NB4 (cell line): ENCODE data around the gene CCDC51.

ENCODE experiments used
- POLR2A ChIP-seq: IDR thresholded peaks from 2 replicates; pipeline ENCODE4 v1.6.1; 2011; ENCODE audit warnings: mild to moderate bottlenecking; ENCODE audit not compliant: insufficient read length; ENCODE audit errors: extremely low read depth
- TF ChIP-seq, protein P1 (sequence below): IDR thresholded peaks from one replicate; pipeline ENCODE4 v1.5.1; 2012; ENCODE audit warnings: low read depth, low read length

DNA sequence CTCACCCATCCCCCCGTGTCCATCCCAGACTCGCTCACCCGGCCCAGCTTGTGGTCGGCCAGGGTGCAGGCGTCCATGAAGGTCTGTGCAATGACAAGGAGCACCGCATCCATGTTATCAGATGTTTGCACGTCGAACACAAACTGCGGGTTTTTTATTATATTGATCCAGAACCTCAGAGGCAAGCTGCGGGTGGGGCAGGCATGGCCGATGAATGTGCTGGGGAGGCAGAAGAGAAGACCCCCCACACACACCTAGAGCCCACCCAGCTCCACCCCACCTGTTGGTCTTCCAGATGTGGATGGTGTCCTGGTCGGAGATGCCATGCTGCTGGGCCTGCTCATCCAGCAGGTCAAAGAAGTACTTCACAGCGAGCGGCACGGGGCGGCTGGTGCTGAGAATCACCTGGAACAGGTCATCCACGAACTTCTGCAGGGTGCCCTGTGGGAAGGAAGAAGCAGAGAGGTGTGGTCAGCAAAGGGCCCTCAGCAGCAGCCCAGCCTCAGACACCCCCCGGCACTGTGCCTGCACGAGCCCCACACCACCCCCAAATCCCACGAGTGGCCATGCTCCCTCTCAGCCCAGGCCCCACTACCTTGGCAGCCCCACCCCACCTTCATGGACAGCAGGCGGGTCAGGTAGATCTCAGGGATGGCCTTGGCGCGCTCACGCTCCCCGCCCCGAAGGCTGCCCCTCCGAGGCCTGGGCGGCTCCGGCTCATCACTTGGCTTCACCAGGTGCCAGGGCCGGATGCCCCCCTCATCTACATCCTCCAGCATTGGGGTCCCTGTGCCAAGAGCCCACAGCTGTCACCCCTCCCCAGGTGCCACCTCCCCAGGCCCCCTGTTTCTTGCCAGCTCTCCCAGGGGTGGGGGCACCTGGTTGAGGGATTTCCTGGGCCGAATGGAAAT is 30.4 kb downstream of the CCDC51 start:
- TF ChIP-seq, protein P1, sequence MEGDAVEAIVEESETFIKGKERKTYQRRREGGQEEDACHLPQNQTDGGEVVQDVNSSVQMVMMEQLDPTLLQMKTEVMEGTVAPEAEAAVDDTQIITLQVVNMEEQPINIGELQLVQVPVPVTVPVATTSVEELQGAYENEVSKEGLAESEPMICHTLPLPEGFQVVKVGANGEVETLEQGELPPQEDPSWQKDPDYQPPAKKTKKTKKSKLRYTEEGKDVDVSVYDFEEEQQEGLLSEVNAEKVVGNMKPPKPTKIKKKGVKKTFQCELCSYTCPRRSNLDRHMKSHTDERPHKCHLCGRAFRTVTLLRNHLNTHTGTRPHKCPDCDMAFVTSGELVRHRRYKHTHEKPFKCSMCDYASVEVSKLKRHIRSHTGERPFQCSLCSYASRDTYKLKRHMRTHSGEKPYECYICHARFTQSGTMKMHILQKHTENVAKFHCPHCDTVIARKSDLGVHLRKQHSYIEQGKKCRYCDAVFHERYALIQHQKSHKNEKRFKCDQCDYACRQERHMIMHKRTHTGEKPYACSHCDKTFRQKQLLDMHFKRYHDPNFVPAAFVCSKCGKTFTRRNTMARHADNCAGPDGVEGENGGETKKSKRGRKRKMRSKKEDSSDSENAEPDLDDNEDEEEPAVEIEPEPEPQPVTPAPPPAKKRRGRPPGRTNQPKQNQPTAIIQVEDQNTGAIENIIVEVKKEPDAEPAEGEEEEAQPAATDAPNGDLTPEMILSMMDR: no peak
- TF ChIP-seq POLR2A: no peak
